OCI-LY7 (cell line): ENCODE data around the gene LCOR. TPM values are rescaled to one million over a fixed set of nuclear protein-coding genes. Genes with fewer than 3 reads are reported as not detected.

ENCODE experiments used
- BruUV-seq: library from RNA; stranded (reverse); fragments of 400-500 nt; replicated peaks from 2 replicates; lab custom pipeline; 2021; lab: Mats Ljungman, UMichigan
- CTCF ChIA-PET: fragments of 300-600 bp; sonication (Branson Sonifier 250); formaldehyde crosslinking; loops from one replicate; lab custom pipeline; 2022; ENCODE audit warnings: antibody characterized with exemption; ENCODE audit not compliant: unreplicated experiment; lab: Charles Lee
- POLR2A ChIA-PET: fragments of 300-600 bp; sonication (Branson Sonifier 250); formaldehyde crosslinking; loops from one replicate; lab custom pipeline; 2022; ENCODE audit warnings: antibody characterized with exemption; lab: Charles Lee
- DNase-seq: peaks from one replicate; pipeline ENCODE4 v3.0.0-alpha.2; 2015; ENCODE audit warnings: low spot score
- H2AFZ ChIP-seq: fragments of 200-600 bp; sonication (generic), shearing (Covaris generic); 2 replicates; pipeline ENCODE4 v1.6.1; 2014; ENCODE audit warnings: mild to moderate bottlenecking, antibody characterized with exemption, low read length, moderate library complexity
- H3K27ac ChIP-seq: fragments of 200-600 bp; sonication (generic); 2 replicates; pipeline ENCODE4 v1.5.1; 2014; ENCODE audit warnings: mixed run types, low read depth, mild to moderate bottlenecking, moderate library complexity, low read length, inconsistent platforms; ENCODE audit not compliant: poor library complexity, severe bottlenecking
- H3K36me3 ChIP-seq: fragments of 200-600 bp; sonication (generic); 2 replicates; pipeline ENCODE4 v1.6.1; 2014; ENCODE audit warnings: mild to moderate bottlenecking, antibody characterized with exemption, low read length, moderate library complexity, mixed read lengths; ENCODE audit not compliant: insufficient read depth
- H3K4me1 ChIP-seq: fragments of 200-600 bp; sonication (generic); 2 replicates; pipeline ENCODE4 v1.5.1; 2014; ENCODE audit warnings: mild to moderate bottlenecking, low read length; ENCODE audit not compliant: insufficient read depth, poor library complexity, severe bottlenecking
- H3K4me2 ChIP-seq: fragments of 200-600 bp; sonication (generic); 2 replicates; pipeline ENCODE4 v1.6.1; 2014; ENCODE audit warnings: mild to moderate bottlenecking, low read length
- H3K4me3 ChIP-seq: fragments of 200-600 bp; sonication (generic); 2 replicates; pipeline ENCODE4 v1.5.1; 2014; ENCODE audit warnings: mild to moderate bottlenecking, low read depth, low read length; ENCODE audit not compliant: poor library complexity, severe bottlenecking
- H3K79me2 ChIP-seq: fragments of 200-600 bp; sonication (generic); 2 replicates; pipeline ENCODE4 v1.6.1; 2016; ENCODE audit warnings: low read depth, mild to moderate bottlenecking, low read length, moderate library complexity, mixed read lengths; ENCODE audit not compliant: insufficient read depth
- H3K9me2 ChIP-seq: fragments of 200-600 bp; sonication (generic); 2 replicates; pipeline ENCODE4 v1.6.1; 2016; ENCODE audit warnings: mild to moderate bottlenecking, low read length, mixed read lengths; ENCODE audit not compliant: insufficient read depth
- H3K9me3 ChIP-seq: fragments of 200-600 bp; sonication (generic); 2 replicates; pipeline ENCODE4 v1.6.1; 2014; ENCODE audit warnings: mild to moderate bottlenecking, mixed run types, low read length, mixed read lengths
- H4K20me1 ChIP-seq: fragments of 200-600 bp; sonication (generic); 2 replicates; pipeline ENCODE4 v1.6.1; 2014; ENCODE audit warnings: mild to moderate bottlenecking, antibody characterized with exemption, low read length, moderate library complexity, mixed read lengths; ENCODE audit not compliant: insufficient read depth
- EZH2phosphoT487 ChIP-seq: fragments of 200-600 bp; sonication (generic); IDR thresholded peaks from 2 replicates; pipeline ENCODE4 v1.6.1; 2018; ENCODE audit warnings: low read depth, borderline replicate concordance, mild to moderate bottlenecking, mixed run types, antibody characterized with exemption, low read length, moderate library complexity, mixed read lengths
- intact Hi-C: fragments of 100-400 bp; cut with micrococcal nuclease; formaldehyde crosslinking; loops from one replicate; pipeline ENCODE4 v1.10.0; 2022; ENCODE audit not compliant: unreplicated experiment
- total RNA-seq, 2 experiments: library from RNA; depleted of rRNA in 1 of 2; stranded (reverse); fragments of >200 nt in 1 of 2; shearing (Covaris generic) in 1 of 2; gene quantifications; 2 replicates each; pipeline ENCODE4 v1.2.3, GENCODE V29; 2014 to 2022
- TF ChIP-seq, protein P1 (sequence below): fragments of 200-600 bp; sonication (generic); conservative IDR thresholded peaks from 2 replicates; pipeline ENCODE4 v1.5.1; 2014; ENCODE audit warnings: mild to moderate bottlenecking, antibody characterized with exemption, low read length, moderate library complexity, mixed read lengths

The LCOR gene
- total RNA-seq, 2 experiments from 2014 or later = 17.1 to 58.4 TPM

DNA sequence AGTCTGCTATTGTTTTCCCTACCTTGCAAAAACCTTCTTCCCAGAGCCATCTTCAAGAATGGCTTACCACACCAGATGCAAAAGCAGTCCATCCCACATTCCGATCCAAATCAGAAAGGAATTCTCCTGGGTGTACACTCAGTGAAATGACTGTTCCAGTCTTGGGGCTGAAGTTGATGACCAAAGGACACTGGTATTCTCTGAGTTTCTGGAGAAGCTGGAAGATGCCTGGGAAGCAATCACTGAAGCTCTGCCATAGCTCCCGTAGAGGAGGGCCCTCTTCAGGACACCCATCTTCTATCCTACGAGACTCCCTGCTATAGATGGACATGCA lies 155.7 kb downstream of the LCOR start:
- no peak overlapping the region for H2AFZ ChIP-seq
- CTCF ChIA-PET = interaction anchor here (0.9 kb wide), 1 partner anchor 11 kb away, joined by 4 read pairs; no protein-coding TSS in a partner anchor
- intact Hi-C loops = no loop called here

DNA sequence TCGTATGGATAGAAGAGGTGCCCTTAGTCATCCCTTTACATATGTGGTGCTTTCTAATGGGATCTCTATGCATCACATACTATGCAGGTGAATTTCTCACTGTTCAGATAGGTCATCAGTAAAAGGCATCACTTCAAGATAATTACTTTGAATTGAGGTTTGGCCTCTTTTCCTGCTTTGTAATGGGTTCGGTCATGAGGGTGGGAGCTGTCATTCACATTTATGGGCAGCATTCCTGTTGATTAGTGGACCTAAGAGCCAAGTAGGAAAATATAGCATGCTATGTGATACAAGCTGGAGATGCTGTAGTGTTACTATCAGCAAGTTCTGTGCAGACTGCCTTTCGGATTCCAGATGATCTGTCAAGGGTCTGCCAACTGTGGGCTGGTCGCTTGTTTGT lies 156.3 kb downstream of the LCOR start:
- Histone ChIP-seq H3K9me3 (no peaks in the 10 kb centered on the region), H3K27ac (no peak overlapping the region), H3K4me2 (no peak overlapping the region), H4K20me1 (no peaks in the 10 kb centered on the region), H3K4me3 (no peak overlapping the region), H3K79me2 (no peaks in the 10 kb centered on the region), H3K9me2 (no peaks in the 10 kb centered on the region), H3K4me1 (peaks cover 8% of the 10 kb centered on the region), H3K36me3 (no peaks in the 10 kb centered on the region), H2AFZ (no peak overlapping the region)
- no TSS peak for BruUV-seq
- ChIA-PET POLR2A (no interaction called here), CTCF (interaction anchor here (0.5 kb wide), 1 partner anchor 95 kb away, joined by 3 read pairs; no protein-coding TSS in a partner anchor)
- no peak for DNase-seq
- TF ChIP-seq, protein P1, sequence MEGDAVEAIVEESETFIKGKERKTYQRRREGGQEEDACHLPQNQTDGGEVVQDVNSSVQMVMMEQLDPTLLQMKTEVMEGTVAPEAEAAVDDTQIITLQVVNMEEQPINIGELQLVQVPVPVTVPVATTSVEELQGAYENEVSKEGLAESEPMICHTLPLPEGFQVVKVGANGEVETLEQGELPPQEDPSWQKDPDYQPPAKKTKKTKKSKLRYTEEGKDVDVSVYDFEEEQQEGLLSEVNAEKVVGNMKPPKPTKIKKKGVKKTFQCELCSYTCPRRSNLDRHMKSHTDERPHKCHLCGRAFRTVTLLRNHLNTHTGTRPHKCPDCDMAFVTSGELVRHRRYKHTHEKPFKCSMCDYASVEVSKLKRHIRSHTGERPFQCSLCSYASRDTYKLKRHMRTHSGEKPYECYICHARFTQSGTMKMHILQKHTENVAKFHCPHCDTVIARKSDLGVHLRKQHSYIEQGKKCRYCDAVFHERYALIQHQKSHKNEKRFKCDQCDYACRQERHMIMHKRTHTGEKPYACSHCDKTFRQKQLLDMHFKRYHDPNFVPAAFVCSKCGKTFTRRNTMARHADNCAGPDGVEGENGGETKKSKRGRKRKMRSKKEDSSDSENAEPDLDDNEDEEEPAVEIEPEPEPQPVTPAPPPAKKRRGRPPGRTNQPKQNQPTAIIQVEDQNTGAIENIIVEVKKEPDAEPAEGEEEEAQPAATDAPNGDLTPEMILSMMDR = no peak
- TF ChIP-seq EZH2phosphoT487 = no peak
- intact Hi-C loops = no loop called here

More for the DNA sequence above, 155.7 kb downstream of the LCOR start:
- H4K20me1 ChIP-seq = no peaks in the 10 kb centered on the region
- H3K4me2 ChIP-seq = no peak overlapping the region
- H3K9me3 ChIP-seq = no peaks in the 10 kb centered on the region
- no peak overlapping the region for H3K4me3 ChIP-seq
- POLR2A ChIA-PET = interaction anchor here (0.6 to 1.3 kb wide), 3 partner anchors 9 to 30 kb away, joined by 3 to 5 read pairs (median 4); no protein-coding TSS in a partner anchor
- BruUV-seq = no TSS peak
- no peak for DNase-seq
- H3K9me2 ChIP-seq = no peaks in the 10 kb centered on the region
- TF ChIP-seq, protein P1 = no peak
- TF ChIP-seq EZH2phosphoT487 = no peak
- H3K4me1 ChIP-seq = peaks cover 6% of the 10 kb centered on the region
- no peaks in the 10 kb centered on the region for H3K36me3 ChIP-seq
- H3K27ac ChIP-seq = no peak overlapping the region
- H3K79me2 ChIP-seq = no peaks in the 10 kb centered on the region

DNA sequence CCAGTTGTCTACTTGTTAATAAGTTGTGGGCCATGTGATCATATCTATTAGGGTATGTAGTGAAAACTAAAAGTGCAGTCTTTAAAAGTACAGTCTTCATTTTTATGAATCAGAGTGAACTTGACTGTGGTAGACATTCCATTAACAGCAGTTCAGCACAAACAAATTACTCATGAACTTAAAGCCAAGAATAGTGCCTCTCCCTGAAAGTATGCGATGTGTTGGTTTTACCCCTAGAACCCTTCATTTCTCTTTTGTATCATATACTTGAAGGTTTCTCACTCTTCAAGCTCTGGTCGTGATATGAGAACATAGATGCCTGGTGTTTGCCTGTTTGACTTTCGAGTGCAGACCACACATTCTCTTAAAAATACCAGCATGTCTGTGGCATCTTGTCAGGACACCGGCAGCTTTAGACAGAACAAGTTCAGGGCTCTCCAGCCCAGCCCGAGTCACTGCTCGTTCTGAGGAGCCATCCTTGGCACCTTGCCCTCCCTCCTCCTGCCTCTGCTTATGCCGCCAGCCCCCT lies 159.3 kb downstream of the LCOR start:
- intact Hi-C loops = no loop called here
- Histone ChIP-seq H3K4me1 (peaks cover 8% of the 10 kb centered on the region), H3K36me3 (no peaks in the 10 kb centered on the region), H3K4me3 (no peak overlapping the region), H3K27ac (no peak overlapping the region), H4K20me1 (no peaks in the 10 kb centered on the region), H3K4me2 (no peak overlapping the region), H3K9me3 (no peaks in the 10 kb centered on the region), H2AFZ (no peak overlapping the region), H3K79me2 (no peaks in the 10 kb centered on the region), H3K9me2 (no peaks in the 10 kb centered on the region)
- TF ChIP-seq EZH2phosphoT487 = no peak
- TF ChIP-seq, protein P1 = no peak
- ChIA-PET POLR2A (interaction anchor here (0.7 kb wide), 1 partner anchor 972 kb away, joined by 8 read pairs; no protein-coding TSS in a partner anchor), CTCF (no interaction called here)
- no peak for DNase-seq
- BruUV-seq = no TSS peak
